Measurements from ENCODE around the gene ANAPC16. TPM values are rescaled to one million over a fixed set of nuclear protein-coding genes. Genes with fewer than 3 reads are reported as not detected.
"Not testable (repeated sequence)": the region's sequence is repeated elsewhere in the genome, so short reads cannot be mapped to it uniquely, and the experiment has no call there.

ANAPC16 gene
- total and polyA plus RNA-seq, 2 of the 4 experiments (the other 2 are of a cell fraction): 25.2 to 26.3 TPM

GRCh38 chr10:72211381-72211780 lies 4.4 kb upstream of the ANAPC16 start:
- H3K27ac ChIP-seq (ENCODE audit: insufficient read depth, low read length); POLR2A ChIA-PET (ENCODE audit: unreplicated experiment); H2AFZ ChIP-seq (replicated peaks; ENCODE audit: low read length, poor library complexity); ATAC-seq (ENCODE audit: low read depth); H2AK5ac ChIP-seq (ENCODE audit: low read depth, low read length); H3K23ac ChIP-seq (ENCODE audit: low read depth, low read length); H2BK5ac ChIP-seq (ENCODE audit: low read depth, low read length, poor library complexity, severe bottlenecking); dilution Hi-C loops (cut with HindIII; ENCODE audit: low sequenced_read_pairs, unreplicated experiment); H3K14ac ChIP-seq (replicated peaks; ENCODE audit: low read depth, low read length); H2BK15ac ChIP-seq (ENCODE audit: low read depth, low read length); BruUV-seq (replicated peaks); H3K18ac ChIP-seq (ENCODE audit: low read depth, low read length); H3K4ac ChIP-seq (ENCODE audit: low read depth, low read length); H3K4me2 ChIP-seq (ENCODE audit: low read depth, low read length); H3K9me1 ChIP-seq (ENCODE audit: insufficient read depth, low read length); H2BK20ac ChIP-seq (ENCODE audit: low read depth, low read length); H4K8ac ChIP-seq (ENCODE audit: low read depth in 2 of 2, low read length in 2 of 2); H4K5ac ChIP-seq (ENCODE audit: low read depth, low read length); CTCF ChIA-PET; H3K56ac ChIP-seq (ENCODE audit: extremely low read depth, insufficient read depth, low read length); H3K27me3 ChIP-seq (ENCODE audit: control insufficient read depth, insufficient read depth, low read length); H3K9ac ChIP-seq (ENCODE audit: low read depth, low read length); H4K91ac ChIP-seq (ENCODE audit: insufficient read depth, low read depth, low read length); H3K4me3 ChIP-seq (ENCODE audit: insufficient read depth, low read depth, low read length); H2BK120ac ChIP-seq (ENCODE audit: low read depth, low read length); DNase-seq; H4K20me1 ChIP-seq (ENCODE audit: insufficient read depth, low read length); H3K4me1 ChIP-seq (ENCODE audit: control insufficient read depth, insufficient read depth, low read length); in situ Hi-C loops (cut with MboI; ENCODE audit: low sequenced_read_pairs); H2AK9ac ChIP-seq (replicated peaks; ENCODE audit: low read depth, low read length, poor library complexity); H3K9me3 ChIP-seq (ENCODE audit: control insufficient read depth, insufficient read depth, low read length); intact Hi-C loops (cut with micrococcal nuclease): not testable (repeated sequence)
- H3K79me1 ChIP-seq (ENCODE audit: low read depth in 1 of 2, low read length in 2 of 2): peaks cover 5 to 12% of the 10 kb centered on the region in 2 experiments
- peaks cover 20% of the 10 kb centered on the region for H3K36me3 ChIP-seq (ENCODE audit: control insufficient read depth, insufficient read depth, low read length)
- no CpG with 5 or more reads among the region's 11 CpGs for WGBS, 2 experiments (ENCODE audit: extremely low coverage in 2 of 2, insufficient read length in 1 of 2)

- H2BK5ac ChIP-seq (ENCODE audit: low read depth, low read length, poor library complexity, severe bottlenecking); H3K18ac ChIP-seq (ENCODE audit: low read depth, low read length); H2BK120ac ChIP-seq (ENCODE audit: low read depth, low read length); H4K20me1 ChIP-seq (ENCODE audit: insufficient read depth, low read length); BruUV-seq (replicated peaks); H2AK5ac ChIP-seq (ENCODE audit: low read depth, low read length); H3K4ac ChIP-seq (ENCODE audit: low read depth, low read length); DNase-seq; H3K4me3 ChIP-seq (ENCODE audit: insufficient read depth, low read depth, low read length); H3K27ac ChIP-seq (ENCODE audit: insufficient read depth, low read length); H3K4me2 ChIP-seq (ENCODE audit: low read depth, low read length); H3K14ac ChIP-seq (replicated peaks; ENCODE audit: low read depth, low read length); H4K5ac ChIP-seq (ENCODE audit: low read depth, low read length); H4K91ac ChIP-seq (ENCODE audit: insufficient read depth, low read depth, low read length); POLR2A ChIA-PET (ENCODE audit: unreplicated experiment); H3K27me3 ChIP-seq (ENCODE audit: control insufficient read depth, insufficient read depth, low read length); H2AK9ac ChIP-seq (replicated peaks; ENCODE audit: low read depth, low read length, poor library complexity); in situ Hi-C loops (cut with MboI; ENCODE audit: low sequenced_read_pairs); H2AFZ ChIP-seq (replicated peaks; ENCODE audit: low read length, poor library complexity); dilution Hi-C loops (cut with HindIII; ENCODE audit: low sequenced_read_pairs, unreplicated experiment); H3K9me1 ChIP-seq (ENCODE audit: insufficient read depth, low read length); ATAC-seq (ENCODE audit: low read depth); H2BK15ac ChIP-seq (ENCODE audit: low read depth, low read length); H3K4me1 ChIP-seq (ENCODE audit: control insufficient read depth, insufficient read depth, low read length); H3K23ac ChIP-seq (ENCODE audit: low read depth, low read length); H2BK20ac ChIP-seq (ENCODE audit: low read depth, low read length); CTCF ChIA-PET; intact Hi-C loops (cut with micrococcal nuclease); H3K9me3 ChIP-seq (ENCODE audit: control insufficient read depth, insufficient read depth, low read length); H4K8ac ChIP-seq (ENCODE audit: low read depth in 2 of 2, low read length in 2 of 2); H3K9ac ChIP-seq (ENCODE audit: low read depth, low read length); H3K56ac ChIP-seq (ENCODE audit: extremely low read depth, insufficient read depth, low read length): not testable (repeated sequence)
- Histone ChIP-seq H3K79me1 (ENCODE audit: low read depth in 1 of 2, low read length in 2 of 2) (peaks cover 9 to 16% of the 10 kb centered on the region in 2 experiments), H3K36me3 (ENCODE audit: control insufficient read depth, insufficient read depth, low read length) (peaks cover 19% of the 10 kb centered on the region)
- no CpG with 5 or more reads among the region's 2 CpGs for WGBS, 2 experiments (ENCODE audit: extremely low coverage in 2 of 2, insufficient read length in 1 of 2)
Observed at GRCh38 chr10:72211832-72212231, 4.0 kb upstream of the ANAPC16 start.
